ENCODE results near the gene ZNF837.
"Not testable (repeated sequence)": the region's sequence is repeated elsewhere in the genome, so short reads cannot be mapped to it uniquely, and the experiment has no call there.

Gene ZNF837

DNA sequence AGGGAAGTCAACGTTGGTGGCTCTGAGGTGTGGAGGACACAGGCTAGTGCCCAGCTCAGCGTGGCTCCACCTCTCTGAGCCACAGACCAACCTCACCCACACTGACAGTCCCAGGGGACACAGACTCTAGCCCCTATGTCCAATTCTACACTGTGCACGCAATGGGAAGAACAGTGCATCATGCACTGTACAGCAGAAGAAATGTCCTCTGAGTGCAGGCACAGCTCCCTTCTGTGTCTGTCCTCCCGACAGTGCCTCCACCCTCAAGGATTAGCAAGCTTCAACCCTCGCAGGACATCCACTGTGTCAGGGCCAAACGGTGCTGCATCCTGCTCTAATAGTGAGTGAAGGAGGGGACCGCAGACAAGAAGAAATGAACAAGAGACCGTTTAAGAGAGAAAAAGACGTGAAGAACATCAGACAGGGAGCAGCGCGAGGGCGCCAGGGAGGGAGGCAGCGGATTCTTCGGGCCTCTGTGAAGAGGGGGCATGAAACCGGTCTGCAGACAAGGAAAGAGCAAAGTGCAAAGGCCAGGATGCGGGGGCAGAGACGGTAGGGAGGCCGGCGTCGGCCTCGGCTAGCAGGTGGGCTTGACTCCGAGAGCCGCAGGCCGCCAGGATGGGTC lies 681 bp downstream of the ZNF837 start:
- peak overlapping the region; percentile 42 for H3K27ac ChIP-seq (ENCODE audit: poor library complexity, severe bottlenecking)
- no peaks in the 10 kb centered on the region for H3K4me1 ChIP-seq (ENCODE audit: insufficient read depth, poor library complexity, severe bottlenecking)
- peak overlapping the region; percentile 68 for H3K4me3 ChIP-seq (ENCODE audit: severe bottlenecking)
- no peak; the same call in 2 of the 3 replicates for ATAC-seq (ENCODE audit: low read depth)
- H3K9me3 ChIP-seq (ENCODE audit: severe bottlenecking): no peaks in the 10 kb centered on the region
- H3K36me3 ChIP-seq (ENCODE audit: low read depth): no peaks in the 10 kb centered on the region
- no peak for DNase-seq (ENCODE audit: low spot score)
- no peaks in the 10 kb centered on the region for H3K27me3 ChIP-seq (ENCODE audit: insufficient read depth, poor library complexity, severe bottlenecking)
- TF ChIP-seq, protein P1, sequence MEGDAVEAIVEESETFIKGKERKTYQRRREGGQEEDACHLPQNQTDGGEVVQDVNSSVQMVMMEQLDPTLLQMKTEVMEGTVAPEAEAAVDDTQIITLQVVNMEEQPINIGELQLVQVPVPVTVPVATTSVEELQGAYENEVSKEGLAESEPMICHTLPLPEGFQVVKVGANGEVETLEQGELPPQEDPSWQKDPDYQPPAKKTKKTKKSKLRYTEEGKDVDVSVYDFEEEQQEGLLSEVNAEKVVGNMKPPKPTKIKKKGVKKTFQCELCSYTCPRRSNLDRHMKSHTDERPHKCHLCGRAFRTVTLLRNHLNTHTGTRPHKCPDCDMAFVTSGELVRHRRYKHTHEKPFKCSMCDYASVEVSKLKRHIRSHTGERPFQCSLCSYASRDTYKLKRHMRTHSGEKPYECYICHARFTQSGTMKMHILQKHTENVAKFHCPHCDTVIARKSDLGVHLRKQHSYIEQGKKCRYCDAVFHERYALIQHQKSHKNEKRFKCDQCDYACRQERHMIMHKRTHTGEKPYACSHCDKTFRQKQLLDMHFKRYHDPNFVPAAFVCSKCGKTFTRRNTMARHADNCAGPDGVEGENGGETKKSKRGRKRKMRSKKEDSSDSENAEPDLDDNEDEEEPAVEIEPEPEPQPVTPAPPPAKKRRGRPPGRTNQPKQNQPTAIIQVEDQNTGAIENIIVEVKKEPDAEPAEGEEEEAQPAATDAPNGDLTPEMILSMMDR (IDR thresholded peaks at IDR 0.05; ENCODE audit: poor library complexity, severe bottlenecking): no peak

DNA sequence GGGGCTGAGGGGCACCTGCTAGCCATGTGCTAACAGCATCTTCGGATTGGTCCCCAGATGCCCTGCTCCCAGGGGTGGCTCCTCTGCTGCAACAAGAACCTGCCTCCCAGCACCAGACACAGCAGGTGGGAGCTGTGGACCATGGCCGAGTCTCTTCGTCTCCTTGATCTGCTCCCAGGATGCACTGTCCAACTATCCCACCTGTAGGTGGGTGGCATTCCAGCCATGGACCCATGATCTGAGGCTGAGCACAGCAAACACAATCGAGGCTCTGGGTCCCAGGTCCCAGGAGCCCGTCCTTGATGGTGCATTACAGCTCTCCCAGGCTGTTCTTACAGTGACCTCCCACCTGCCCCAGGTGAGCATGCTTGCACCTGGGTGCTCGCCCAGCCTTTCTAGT lies 1.6 kb downstream of the ZNF837 start:
- no peaks in the 10 kb centered on the region for H3K9me3 ChIP-seq (ENCODE audit: severe bottlenecking)
- H3K4me3 ChIP-seq (ENCODE audit: severe bottlenecking): no peak overlapping the region
- no peaks in the 10 kb centered on the region for H3K36me3 ChIP-seq (ENCODE audit: low read depth)
- no peaks in the 10 kb centered on the region for H3K4me1 ChIP-seq (ENCODE audit: insufficient read depth, poor library complexity, severe bottlenecking)
- no peaks in the 10 kb centered on the region for H3K27me3 ChIP-seq (ENCODE audit: insufficient read depth, poor library complexity, severe bottlenecking)
- no peak for DNase-seq (ENCODE audit: low spot score)
- no peak overlapping the region for H3K27ac ChIP-seq (ENCODE audit: poor library complexity, severe bottlenecking)
- TF ChIP-seq, protein P1 (IDR thresholded peaks at IDR 0.05; ENCODE audit: poor library complexity, severe bottlenecking): no peak
- ATAC-seq (ENCODE audit: low read depth): no peak

DNA sequence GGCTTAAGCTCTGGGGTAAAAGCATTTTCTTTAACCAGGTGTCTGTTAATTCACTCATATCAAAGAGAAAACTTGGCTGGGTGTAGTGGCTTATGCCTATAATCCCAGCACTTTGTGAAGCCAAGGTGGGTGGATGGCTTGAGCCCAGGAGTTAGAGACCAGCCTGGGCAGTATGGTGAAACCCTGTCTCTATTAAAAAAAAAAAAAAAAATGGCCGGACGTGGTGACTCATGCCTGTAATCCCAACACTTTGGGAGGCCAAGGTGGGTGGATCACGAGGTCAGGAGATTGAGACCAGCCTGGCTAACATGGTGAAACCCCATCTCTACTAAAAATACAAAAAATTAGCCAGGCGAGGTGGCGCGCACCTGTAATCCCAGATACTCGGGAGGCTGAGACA lies 4.1 kb downstream of the ZNF837 start:
- H3K4me1 ChIP-seq (ENCODE audit: insufficient read depth, poor library complexity, severe bottlenecking); DNase-seq (ENCODE audit: low spot score); H3K27ac ChIP-seq (ENCODE audit: poor library complexity, severe bottlenecking); H3K27me3 ChIP-seq (ENCODE audit: insufficient read depth, poor library complexity, severe bottlenecking); ATAC-seq (ENCODE audit: low read depth); H3K4me3 ChIP-seq (ENCODE audit: severe bottlenecking); H3K9me3 ChIP-seq (ENCODE audit: severe bottlenecking); H3K36me3 ChIP-seq (ENCODE audit: low read depth): not testable (repeated sequence)

DNA sequence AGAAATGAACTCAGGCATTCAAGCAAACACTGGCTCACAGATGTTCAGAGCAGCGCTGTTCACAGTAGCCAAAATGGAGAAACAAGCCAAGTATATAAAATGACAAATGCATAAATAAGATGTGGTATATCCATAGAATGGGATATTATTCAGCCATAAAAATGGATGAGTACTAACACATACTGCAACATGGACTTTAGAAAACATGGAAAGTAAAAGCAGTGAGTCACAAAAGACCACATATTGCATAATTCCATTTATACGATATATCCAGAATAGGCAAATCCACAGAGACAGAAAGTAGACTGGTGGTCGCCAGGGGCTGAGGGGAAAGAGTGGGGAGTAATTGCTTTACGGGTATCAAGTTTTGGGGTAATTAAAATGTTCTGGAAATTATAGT lies 6.6 kb downstream of the ZNF837 start:
- no peaks in the 10 kb centered on the region for H3K36me3 ChIP-seq (ENCODE audit: low read depth)
- ATAC-seq (ENCODE audit: low read depth) (no peak), DNase-seq (ENCODE audit: low spot score) (no peak)
- TF ChIP-seq, protein P1 (IDR thresholded peaks at IDR 0.05; ENCODE audit: poor library complexity, severe bottlenecking): no peak
- no peaks in the 10 kb centered on the region for H3K4me1 ChIP-seq (ENCODE audit: insufficient read depth, poor library complexity, severe bottlenecking)
- H3K27ac ChIP-seq (ENCODE audit: poor library complexity, severe bottlenecking): no peak overlapping the region
- no peak overlapping the region for H3K4me3 ChIP-seq (ENCODE audit: severe bottlenecking)
- H3K27me3 ChIP-seq (ENCODE audit: insufficient read depth, poor library complexity, severe bottlenecking): no peaks in the 10 kb centered on the region
- H3K9me3 ChIP-seq (ENCODE audit: severe bottlenecking): no peaks in the 10 kb centered on the region

DNA sequence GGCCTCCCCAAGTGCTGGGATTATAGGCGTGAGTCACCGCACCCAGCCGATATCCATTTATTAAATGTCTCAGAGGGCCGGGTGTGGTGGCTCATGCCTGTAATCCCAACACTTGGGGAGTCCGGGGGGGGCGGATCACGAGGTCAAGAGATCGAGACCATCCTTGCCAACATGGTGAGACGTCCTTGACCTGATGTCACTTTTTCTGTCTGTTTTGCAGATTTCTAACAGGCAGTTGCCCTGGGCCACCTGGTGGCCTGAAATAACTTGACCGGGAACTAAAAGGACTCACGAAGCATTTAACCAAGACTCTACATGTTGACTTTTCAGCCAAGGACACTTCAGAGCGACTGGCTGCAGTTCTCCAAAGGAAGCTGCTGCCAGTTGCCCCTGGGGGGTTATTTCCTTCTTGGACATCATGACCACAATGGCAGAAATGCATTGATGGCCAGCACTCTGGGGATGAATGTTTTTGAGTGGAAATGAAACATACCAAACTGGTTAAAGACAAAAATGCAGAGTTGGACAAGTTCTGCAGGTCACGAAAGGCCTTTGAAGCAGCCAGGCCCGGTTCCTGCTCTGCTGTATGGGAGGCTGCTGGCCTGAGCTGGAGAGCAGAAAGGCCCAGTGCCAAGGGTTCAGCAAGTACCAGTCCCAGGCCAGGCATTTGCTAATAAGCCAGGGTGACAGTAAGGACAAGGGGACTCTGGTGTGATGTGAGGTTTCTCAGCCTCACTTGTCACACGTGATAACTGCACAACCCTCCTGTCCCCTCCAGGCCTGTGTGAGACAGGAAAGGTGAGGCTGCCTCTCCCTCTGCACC lies 8.3 kb downstream of the ZNF837 start:
- TF ChIP-seq, protein P1 (IDR thresholded peaks at IDR 0.05; ENCODE audit: poor library complexity, severe bottlenecking): no peak
- H3K27me3 ChIP-seq (ENCODE audit: insufficient read depth, poor library complexity, severe bottlenecking): no peaks in the 10 kb centered on the region
- DNase-seq (ENCODE audit: low spot score) (no peak), ATAC-seq (ENCODE audit: low read depth) (no peak)
- no peaks in the 10 kb centered on the region for H3K4me1 ChIP-seq (ENCODE audit: insufficient read depth, poor library complexity, severe bottlenecking)
- H3K36me3 ChIP-seq (ENCODE audit: low read depth): no peaks in the 10 kb centered on the region
- no peaks in the 10 kb centered on the region for H3K9me3 ChIP-seq (ENCODE audit: severe bottlenecking)
- H3K4me3 ChIP-seq (ENCODE audit: severe bottlenecking): no peak overlapping the region
- no peak overlapping the region for H3K27ac ChIP-seq (ENCODE audit: poor library complexity, severe bottlenecking)

Data from RWPE2 (cell line).